ENCODE data around the gene ABTB2.
"Not testable (repeated sequence)": the region's sequence is repeated elsewhere in the genome, so short reads cannot be mapped to it uniquely, and the experiment has no call there.

ABTB2 gene

GRCh38 chr11:34357701-34358257 is at the start of gene ABTB2:
Gene ABTB2 (minus strand): TSS chr11:34358010.
- peak; percentile 95 to 96 for DNase-seq (ENCODE audit: low read depth in 2 of 2)

- DNase-seq (ENCODE audit: low read depth in 2 of 2) = no peak
Observed at GRCh38 chr11:34407121-34407813, 49.5 kb upstream of the ABTB2 start.

- no peak for DNase-seq (ENCODE audit: low read depth in 2 of 2)
Observed at GRCh38 chr11:34406413-34406812, 48.6 kb upstream of the ABTB2 start.

- DNase-seq (ENCODE audit: low read depth in 2 of 2) = no peak
Observed at GRCh38 chr11:34405079-34405858, 47.5 kb upstream of the ABTB2 start.

- no peak for DNase-seq (ENCODE audit: low read depth in 2 of 2)
Observed at GRCh38 chr11:34404280-34404679, 46.5 kb upstream of the ABTB2 start.

- no peak for DNase-seq (ENCODE audit: low read depth in 2 of 2)
Observed at GRCh38 chr11:34403431-34403830, 45.6 kb upstream of the ABTB2 start.

GRCh38 chr11:34397811-34398210 is 40.0 kb upstream of the ABTB2 start:
- no peak for DNase-seq (ENCODE audit: low read depth in 2 of 2)

GRCh38 chr11:34397120-34397519 is 39.3 kb upstream of the ABTB2 start:
- DNase-seq (ENCODE audit: low read depth in 2 of 2) = no peak

GRCh38 chr11:34395916-34396550 is 38.2 kb upstream of the ABTB2 start:
- DNase-seq (ENCODE audit: low read depth in 2 of 2) = no peak

GRCh38 chr11:34394771-34395300 is 37.0 kb upstream of the ABTB2 start:
- DNase-seq (ENCODE audit: low read depth in 2 of 2) = no peak

- DNase-seq (ENCODE audit: low read depth in 2 of 2) = no peak
Observed at GRCh38 chr11:34387653-34388052, 29.8 kb upstream of the ABTB2 start.

- DNase-seq (ENCODE audit: low read depth in 2 of 2) = not testable (repeated sequence)
Observed at GRCh38 chr11:34386356-34386755, 28.5 kb upstream of the ABTB2 start.

GRCh38 chr11:34382532-34383276 is 24.9 kb upstream of the ABTB2 start:
- DNase-seq (ENCODE audit: low read depth in 2 of 2) = no peak

GRCh38 chr11:34381775-34382174 is 24.0 kb upstream of the ABTB2 start:
- DNase-seq (ENCODE audit: low read depth in 2 of 2) = no peak

- DNase-seq (ENCODE audit: low read depth in 2 of 2) = no peak
Observed at GRCh38 chr11:34380696-34381095, 22.9 kb upstream of the ABTB2 start.

- no peak for DNase-seq (ENCODE audit: low read depth in 2 of 2)
Observed at GRCh38 chr11:34379539-34379938, 21.7 kb upstream of the ABTB2 start.

- DNase-seq (ENCODE audit: low read depth in 2 of 2) = no peak
Observed at GRCh38 chr11:34379079-34379478, 21.3 kb upstream of the ABTB2 start.

- DNase-seq (ENCODE audit: low read depth in 2 of 2) = no peak
Observed at GRCh38 chr11:34373727-34374126, 15.9 kb upstream of the ABTB2 start.

GRCh38 chr11:34366522-34366921 is 8.7 kb upstream of the ABTB2 start:
- no peak for DNase-seq (ENCODE audit: low read depth in 2 of 2)

GRCh38 chr11:34364102-34364501 is 6.3 kb upstream of the ABTB2 start:
- DNase-seq (ENCODE audit: low read depth in 2 of 2) = no peak

- DNase-seq (ENCODE audit: low read depth in 2 of 2) = no peak
Observed at GRCh38 chr11:34363363-34364084, 5.7 kb upstream of the ABTB2 start.
